Measurements from ENCODE around the gene GPR146.
"Not testable (repeated sequence)": the region's sequence is repeated elsewhere in the genome, so short reads cannot be mapped to it uniquely, and the experiment has no call there.

Gene GPR146

GRCh38 chr7:1031716-1032455 lies 12.5 kb upstream of the GPR146 start:
- no peak for TF ChIP-seq JUND (IDR thresholded peaks at IDR 0.05; ENCODE audit: low read depth)
- in situ Hi-C loops (cut with HindIII; ENCODE audit: low pct_unique_long_range_greater_than_20kb, low sequenced_read_pairs), result no loop called here
- DNase-seq (ENCODE audit: low read depth in 1 of 2, low spot score in 1 of 2), result no peak

- no peak for TF ChIP-seq JUND (IDR thresholded peaks at IDR 0.05; ENCODE audit: low read depth)
- in situ Hi-C loops (cut with HindIII; ENCODE audit: low pct_unique_long_range_greater_than_20kb, low sequenced_read_pairs), result no loop called here
- DNase-seq (ENCODE audit: low read depth in 1 of 2, low spot score in 1 of 2), result no peak
These were observed 11.7 kb upstream of the GPR146 start for GRCh38 chr7:1032536-1033181.

- in situ Hi-C loops (cut with HindIII; ENCODE audit: low pct_unique_long_range_greater_than_20kb, low sequenced_read_pairs), result no loop called here
- no peak for TF ChIP-seq JUND (IDR thresholded peaks at IDR 0.05; ENCODE audit: low read depth)
- no peak for DNase-seq (ENCODE audit: low read depth in 1 of 2, low spot score in 1 of 2)
These were observed 10.7 kb upstream of the GPR146 start for GRCh38 chr7:1033546-1034145.

DNA sequence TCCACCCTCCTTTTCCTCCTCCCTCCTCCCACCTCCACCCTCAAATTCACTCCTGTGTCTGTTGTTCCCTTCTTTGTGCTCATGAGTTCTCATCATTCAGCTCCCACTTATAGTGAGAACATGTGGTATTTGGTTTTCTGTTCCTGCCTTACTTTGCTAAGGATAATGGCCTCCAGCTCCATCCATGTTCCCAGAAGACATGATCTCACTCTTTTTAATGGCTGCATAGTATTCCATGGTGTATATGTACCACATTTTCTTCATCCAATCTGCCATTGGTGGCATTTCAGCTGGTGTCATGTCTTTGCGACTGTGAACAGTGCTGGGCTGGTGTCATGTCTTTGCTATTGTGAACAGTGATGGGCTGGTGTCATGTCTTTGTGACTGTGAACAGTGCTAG lies 9.6 kb upstream of the GPR146 start:
- DNase-seq (ENCODE audit: low read depth in 1 of 2, low spot score in 1 of 2); in situ Hi-C loops (cut with HindIII; ENCODE audit: low pct_unique_long_range_greater_than_20kb, low sequenced_read_pairs): not testable (repeated sequence)

DNA sequence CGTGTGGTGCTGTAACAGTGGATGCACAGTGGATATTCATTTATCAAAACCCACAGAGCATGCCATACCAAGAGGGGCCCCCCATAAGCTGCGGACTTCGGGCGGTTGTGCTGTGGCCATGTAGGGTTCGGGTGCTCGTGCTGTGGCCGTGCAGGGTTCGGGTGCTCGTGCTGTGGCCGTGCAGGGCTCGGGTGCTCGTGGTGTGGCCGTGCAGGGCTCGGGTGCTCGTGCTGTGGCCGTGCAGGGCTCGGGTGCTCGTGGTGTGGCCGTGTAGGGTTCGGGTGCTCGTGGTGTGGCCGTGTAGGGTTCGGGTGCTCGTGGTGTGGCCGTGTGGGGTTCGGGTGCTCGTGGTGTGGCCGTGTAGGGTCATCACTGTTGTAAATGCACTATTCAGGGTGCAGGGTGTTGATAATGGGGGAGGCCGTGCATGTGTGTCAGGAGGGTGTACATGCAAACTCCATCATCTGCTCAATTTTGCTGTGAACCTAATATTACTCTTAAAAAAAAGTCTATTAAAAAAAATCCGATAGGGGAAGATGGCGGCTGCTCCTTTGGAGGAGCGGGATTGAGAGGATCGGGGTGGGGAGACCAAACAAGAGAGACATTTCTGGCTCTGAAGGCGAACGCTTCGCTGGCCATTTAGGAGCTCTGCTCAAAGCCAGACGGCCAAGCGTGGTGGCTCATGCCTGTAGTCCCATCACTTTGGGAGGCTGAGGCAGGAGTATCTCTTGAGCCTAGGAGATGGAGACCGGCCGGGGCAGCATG lies 8.0 kb upstream of the GPR146 start:
- in situ Hi-C loops (cut with HindIII; ENCODE audit: low pct_unique_long_range_greater_than_20kb, low sequenced_read_pairs), result not testable (repeated sequence)

GRCh38 chr7:1040233-1040632 lies 4.1 kb upstream of the GPR146 start:
- DNase-seq (ENCODE audit: low read depth in 1 of 2, low spot score in 1 of 2); in situ Hi-C loops (cut with HindIII; ENCODE audit: low pct_unique_long_range_greater_than_20kb, low sequenced_read_pairs): not testable (repeated sequence)

More for the DNA sequence above, 8.0 kb upstream of the GPR146 start:
- not testable (repeated sequence) for DNase-seq (ENCODE audit: low read depth in 1 of 2, low spot score in 1 of 2)

- no peak for TF ChIP-seq JUND (IDR thresholded peaks at IDR 0.05; ENCODE audit: low read depth)
- no peak for DNase-seq (ENCODE audit: low read depth in 1 of 2, low spot score in 1 of 2)
These were observed 3.6 kb upstream of the GPR146 start for GRCh38 chr7:1040790-1041189.

DNA sequence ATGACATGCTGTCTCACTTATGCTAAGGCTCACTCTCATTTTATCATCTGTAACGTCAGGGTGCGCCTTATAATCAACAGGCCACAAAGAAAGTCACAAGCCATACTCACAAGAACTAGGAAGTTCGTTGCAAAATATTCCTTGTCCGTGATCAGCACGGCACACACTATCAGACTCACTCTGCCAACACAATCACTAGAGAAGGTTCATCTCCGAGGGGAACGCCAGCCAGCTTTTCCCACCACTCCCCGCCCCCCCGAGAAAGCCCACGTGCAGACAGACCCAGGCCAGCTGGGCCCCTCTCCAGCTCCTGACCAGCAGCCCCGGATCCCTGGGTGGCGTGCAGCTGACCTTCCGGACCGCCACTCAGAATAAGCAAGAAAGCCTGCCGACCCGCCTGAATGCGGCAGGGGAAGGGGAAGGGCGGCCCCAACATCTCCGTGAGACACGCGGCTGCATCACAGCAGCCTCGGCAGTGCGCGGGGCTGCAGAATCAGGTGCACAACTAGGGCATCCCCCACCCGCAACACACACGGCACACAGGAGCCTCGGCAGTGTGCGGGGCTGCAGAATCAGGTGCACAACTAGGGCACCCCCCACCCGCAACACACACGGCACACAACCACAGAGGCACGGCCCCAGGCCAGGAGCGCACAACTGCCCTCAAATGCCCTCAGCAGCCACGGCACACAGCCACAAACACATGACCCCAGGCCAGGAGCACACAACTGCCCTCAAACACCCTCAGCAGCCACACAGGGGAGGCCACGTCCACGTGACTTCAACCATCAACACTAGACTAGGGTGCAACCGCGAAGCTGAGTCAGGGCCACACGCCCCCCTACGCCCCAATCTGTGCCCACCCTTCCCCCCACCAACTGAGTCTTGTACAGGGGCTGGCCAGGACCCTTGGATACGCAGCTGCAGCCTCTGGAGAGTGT lies 2.5 kb upstream of the GPR146 start:
- in situ Hi-C loops (cut with HindIII; ENCODE audit: low pct_unique_long_range_greater_than_20kb, low sequenced_read_pairs), result no loop called here
- no peak for DNase-seq (ENCODE audit: low read depth in 1 of 2, low spot score in 1 of 2)
- TF ChIP-seq JUND (IDR thresholded peaks at IDR 0.05; ENCODE audit: low read depth), result no peak

More at GRCh38 chr7:1040790-1041189, 3.6 kb upstream of the GPR146 start:
- in situ Hi-C loops (cut with HindIII; ENCODE audit: low pct_unique_long_range_greater_than_20kb, low sequenced_read_pairs), result no loop called here

GRCh38 chr7:1042492-1042833 lies 1.9 kb upstream of the GPR146 start:
- in situ Hi-C loops (cut with HindIII; ENCODE audit: low pct_unique_long_range_greater_than_20kb, low sequenced_read_pairs), result no loop called here
- no peak for DNase-seq (ENCODE audit: low read depth in 1 of 2, low spot score in 1 of 2)
- no peak for TF ChIP-seq JUND (IDR thresholded peaks at IDR 0.05; ENCODE audit: low read depth)

GRCh38 chr7:1043552-1044188 lies 676 bp upstream of the GPR146 start:
- TF ChIP-seq JUND (IDR thresholded peaks at IDR 0.05; ENCODE audit: low read depth), result no peak
- peak in 1 of 2 experiments; percentile 58 for DNase-seq (ENCODE audit: low read depth in 1 of 2, low spot score in 1 of 2)
- in situ Hi-C loops (cut with HindIII; ENCODE audit: low pct_unique_long_range_greater_than_20kb, low sequenced_read_pairs), result no loop called here
